B cell (primary cell): ENCODE results near the gene ZBTB44. TPM values are rescaled to one million over a fixed set of nuclear protein-coding genes. Genes with fewer than 3 reads are reported as not detected.

Experiments
- ATAC-seq: fragments of 200-7000 bp; cut with Tn5 transposase; one replicate; pipeline ENCODE4 v1.10.0; 2021; ENCODE audit warnings: low read depth, mild to moderate bottlenecking, moderate number of reproducible peaks, moderate library complexity
- CTCF ChIA-PET: fragments of 350-600 bp; sonication (Branson Sonifier 250); formaldehyde crosslinking; loops from one replicate; lab custom pipeline; 2021; ENCODE audit warnings: antibody characterized with exemption, inconsistent platforms; lab: Charles Lee
- POLR2A ChIA-PET: fragments of 350-600 bp; sonication (Branson Sonifier 250); formaldehyde crosslinking; loops from one replicate; lab custom pipeline; 2021; ENCODE audit warnings: antibody characterized with exemption; lab: Charles Lee
- DNase-seq: peaks from one replicate; pipeline ENCODE4 v3.0.0; 2013
- H2AFZ ChIP-seq: 2 replicates; pipeline ENCODE4 v1.6.1; 2012; ENCODE audit warnings: mild to moderate bottlenecking, low read depth, low read length; ENCODE audit not compliant: insufficient read depth, poor library complexity, severe bottlenecking
- H3K27ac ChIP-seq, 2 donors: 1 replicate in 1 of 2; 2 replicates in 1 of 2; pipeline ENCODE4 v1.5.1; 2012 to 2013; ENCODE audit warnings: low read length in 2 of 2, mild to moderate bottlenecking in 2 of 2, moderate library complexity in 1 of 2
- H3K27me3 ChIP-seq, 4 experiments: fragments of 200-600 bp in 1 of 4; sonication (generic) in 1 of 4; replicated peaks in 1 of 4; 1 replicate in 2 of 4; 2 replicates in 2 of 4; pipeline versions ENCODE4 v1.6.1 to v1.7.0; 2013 to 2016; ENCODE audit warnings: low read length in 3 of 4, mild to moderate bottlenecking in 2 of 4, mixed read lengths in 1 of 4, moderate library complexity in 1 of 4; ENCODE audit not compliant: insufficient read depth in 4 of 4, control insufficient read depth in 3 of 4; ENCODE audit errors: control extremely low read depth in 1 of 4
- H3K36me3 ChIP-seq, 2 experiments: replicated peaks in 1 of 2; 1 replicate in 1 of 2; 2 replicates in 1 of 2; pipeline versions ENCODE4 v1.6.1 to v1.7.1; 2013; ENCODE audit warnings: low read length in 1 of 2; ENCODE audit not compliant: insufficient read depth in 2 of 2, control insufficient read depth in 1 of 2; ENCODE audit errors: control extremely low read depth in 1 of 2, extremely low read depth in 1 of 2
- H3K4me1 ChIP-seq, 2 donors: fragments of 200-600 bp in 1 of 2; sonication (generic) in 1 of 2; 1 replicate in 1 of 2; 2 replicates in 1 of 2; pipeline versions ENCODE4 v1.5.1 to v1.6.1; 2013 to 2017; ENCODE audit warnings: low read length in 2 of 2; ENCODE audit not compliant: control insufficient read depth in 2 of 2, insufficient read depth in 2 of 2
- H3K4me2 ChIP-seq: replicated peaks from 2 replicates; pipeline ENCODE3; 2012; ENCODE audit warnings: mild to moderate bottlenecking, low read depth, low read length; ENCODE audit not compliant: poor library complexity, severe bottlenecking
- H3K4me3 ChIP-seq, 5 experiments: fragments of 200-600 bp in 1 of 5; sonication (generic) in 1 of 5; 1 replicate in 3 of 5; 2 replicates in 2 of 5; pipeline versions ENCODE4 v1.5.1 to v1.7.0; 2011 to 2016; ENCODE audit warnings: low read length in 4 of 5, mild to moderate bottlenecking in 4 of 5, low read depth in 2 of 5, control low read depth in 1 of 5, moderate library complexity in 1 of 5; ENCODE audit not compliant: insufficient read depth in 1 of 5; ENCODE audit errors: control extremely low read depth in 1 of 5, extremely low read depth in 1 of 5
- H3K79me2 ChIP-seq: fragments of 200-600 bp; sonication (generic); one replicate; pipeline ENCODE4 v1.6.0; 2016; ENCODE audit warnings: low read length; ENCODE audit not compliant: control insufficient read depth, insufficient read depth
- H3K9ac ChIP-seq: fragments of 200-600 bp; sonication (generic); 2 replicates; pipeline ENCODE4 v1.6.1; 2017; ENCODE audit warnings: mild to moderate bottlenecking, low read length, moderate library complexity
- H3K9me3 ChIP-seq, 3 donors: one replicate each; pipeline versions ENCODE4 v1.6.1 to v1.7.1; 2013; ENCODE audit warnings: low read length in 2 of 3; ENCODE audit not compliant: control insufficient read depth in 2 of 3, insufficient read depth in 1 of 3; ENCODE audit errors: control extremely low read depth in 1 of 3
- H4K20me1 ChIP-seq: 2 replicates; pipeline ENCODE4 v1.6.0; 2012; ENCODE audit warnings: mild to moderate bottlenecking, low read length; ENCODE audit not compliant: insufficient read depth, control insufficient read depth, poor library complexity, severe bottlenecking
- H3K27ac Mint-ChIP-seq: one replicate; pipeline ENCODE4 v1.8.0; 2021; ENCODE audit warnings: mixed read lengths
- H3K27me3 Mint-ChIP-seq: one replicate; pipeline ENCODE4 v1.8.0; 2021; ENCODE audit warnings: mixed read lengths
- H3K4me1 Mint-ChIP-seq: one replicate; pipeline ENCODE4 v1.8.0; 2021; ENCODE audit warnings: mixed read lengths
- H3K4me3 Mint-ChIP-seq: one replicate; pipeline ENCODE4 v1.8.0; 2021; ENCODE audit warnings: mixed read lengths
- H3K9me3 Mint-ChIP-seq: one replicate; pipeline ENCODE4 v1.8.0; 2022; ENCODE audit warnings: mixed read lengths; ENCODE audit not compliant: insufficient read depth
- EZH2 ChIP-seq: IDR thresholded peaks from 2 replicates; pipeline ENCODE4 v1.6.1; 2012; ENCODE audit warnings: borderline replicate concordance, low read depth, mild to moderate bottlenecking, moderate library complexity, low read length; ENCODE audit not compliant: insufficient read depth, poor library complexity, severe bottlenecking
- WGBS: methylation state at CpG from one replicate; pipeline ENCODE4 v1.1.5; 2013; ENCODE audit warnings: missing lambda C conversion rate; ENCODE audit not compliant: insufficient coverage; 5-methylcytosine and 5-hydroxymethylcytosine counted together
- intact Hi-C: fragments of 100-400 bp; cut with micrococcal nuclease; formaldehyde crosslinking; loops from one replicate; pipeline ENCODE4 v1.10.0; 2022
- polyA plus RNA-seq: library from polyadenylated mRNA; depleted of rRNA; stranded (reverse); fragments of >200 nt; gene quantifications from 2 replicates; pipeline ENCODE4 v1.2.3, GENCODE V29; 2012
- total RNA-seq, 2 donors: library from RNA; stranded (reverse); fragments of 120-200 nt in 1 of 2; gene quantifications; 1 replicate in 1 of 2; 2 replicates in 1 of 2; pipeline versions ENCODE4 v1.2.3 to v1.2.4, GENCODE V29; 2013 to 2022
- TF ChIP-seq, protein P1 (sequence below): fragments of 200-600 bp; IDR thresholded peaks from one replicate; pipeline ENCODE4 v1.8.0; 2022; ENCODE audit warnings: antibody characterized with exemption, mild to moderate bottlenecking

Gene ZBTB44
- total and polyA plus RNA-seq, 2 donors (not counting 1 experiment from before 2014, with no cell fraction given), result 23.3 to 89.4 TPM

DNA sequence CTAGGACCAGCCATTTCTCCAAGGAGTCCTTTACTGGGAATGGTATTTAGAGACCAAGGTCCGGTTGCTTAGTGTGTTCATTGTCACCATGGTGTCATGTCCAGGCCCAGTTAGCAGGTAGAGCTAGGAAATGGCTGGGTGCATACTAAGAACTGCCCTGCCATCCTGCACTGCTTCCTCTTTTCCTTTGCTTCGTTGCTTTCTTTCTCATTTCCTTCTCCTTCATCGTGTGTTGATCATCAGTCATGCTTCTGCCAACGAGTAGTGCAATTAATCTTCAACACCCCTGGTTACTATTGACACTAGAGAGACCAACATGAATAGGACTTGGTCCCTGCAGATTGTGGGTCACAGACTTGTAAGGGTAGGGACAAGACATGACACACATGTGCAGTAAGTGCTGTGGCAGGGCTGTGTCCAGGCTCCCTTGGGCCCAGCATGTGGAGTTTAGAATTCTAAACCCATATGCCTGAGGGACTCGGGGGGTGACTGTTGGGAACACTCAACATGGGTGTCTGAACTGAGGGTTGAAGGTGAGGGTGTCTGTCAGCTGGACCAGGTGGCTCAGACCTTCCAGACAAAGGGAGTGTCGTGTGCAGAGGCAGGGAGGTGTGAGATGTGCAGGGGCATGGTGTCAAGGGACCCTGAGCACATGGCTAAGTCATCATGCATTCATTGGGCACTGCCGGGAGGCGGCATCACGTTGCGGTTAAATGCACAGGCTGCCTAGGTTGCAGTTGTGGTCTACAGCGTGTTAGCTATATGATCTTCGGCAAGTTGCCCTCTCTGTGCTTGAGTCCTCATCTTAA, 112.5 kb downstream of the ZBTB44 start:
- ChIA-PET CTCF (interaction anchor here (1.3 to 1.5 kb wide), 3 partner anchors 10 to 70 kb away, joined by 5 to 8 read pairs (median 7); no protein-coding TSS in a partner anchor), POLR2A (no interaction called here)
- peak; percentile 61 for ATAC-seq
- no peaks in the 10 kb centered on the region for H3K27me3 ChIP-seq
- intact Hi-C loops, result no loop called here
- no peak overlapping the region for H3K9ac ChIP-seq
- no peaks in the 10 kb centered on the region for H4K20me1 ChIP-seq
- no peaks in the 10 kb centered on the region for H3K79me2 ChIP-seq
- peak overlapping the region in 1 of 5 experiments; percentile 3 for H3K4me3 ChIP-seq
- Mint-ChIP-seq H3K4me3 (peak overlapping the region; percentile 0), H3K9me3 (no peaks in the 10 kb centered on the region), H3K27ac (peak overlapping the region; percentile 2), H3K27me3 (no peaks in the 10 kb centered on the region), H3K4me1 (peaks cover 29% of the 10 kb centered on the region)
- peaks cover 0 to 10% (median 0%) of the 10 kb centered on the region in 3 donors for H3K9me3 ChIP-seq
- peaks cover 0 to 28% of the 10 kb centered on the region in 2 experiments for H3K36me3 ChIP-seq
- no peak for TF ChIP-seq EZH2
- TF ChIP-seq, protein P1, sequence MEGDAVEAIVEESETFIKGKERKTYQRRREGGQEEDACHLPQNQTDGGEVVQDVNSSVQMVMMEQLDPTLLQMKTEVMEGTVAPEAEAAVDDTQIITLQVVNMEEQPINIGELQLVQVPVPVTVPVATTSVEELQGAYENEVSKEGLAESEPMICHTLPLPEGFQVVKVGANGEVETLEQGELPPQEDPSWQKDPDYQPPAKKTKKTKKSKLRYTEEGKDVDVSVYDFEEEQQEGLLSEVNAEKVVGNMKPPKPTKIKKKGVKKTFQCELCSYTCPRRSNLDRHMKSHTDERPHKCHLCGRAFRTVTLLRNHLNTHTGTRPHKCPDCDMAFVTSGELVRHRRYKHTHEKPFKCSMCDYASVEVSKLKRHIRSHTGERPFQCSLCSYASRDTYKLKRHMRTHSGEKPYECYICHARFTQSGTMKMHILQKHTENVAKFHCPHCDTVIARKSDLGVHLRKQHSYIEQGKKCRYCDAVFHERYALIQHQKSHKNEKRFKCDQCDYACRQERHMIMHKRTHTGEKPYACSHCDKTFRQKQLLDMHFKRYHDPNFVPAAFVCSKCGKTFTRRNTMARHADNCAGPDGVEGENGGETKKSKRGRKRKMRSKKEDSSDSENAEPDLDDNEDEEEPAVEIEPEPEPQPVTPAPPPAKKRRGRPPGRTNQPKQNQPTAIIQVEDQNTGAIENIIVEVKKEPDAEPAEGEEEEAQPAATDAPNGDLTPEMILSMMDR, result no peak
- no peak overlapping the region for H2AFZ ChIP-seq
- 58% methylated on average over 12 of the region's 12 CpGs for WGBS
- H3K27ac ChIP-seq, result peak overlapping the region in 1 of 2 donors; percentile 11
- DNase-seq, result peak; percentile 49
- peak overlapping the region; percentile 23 for H3K4me2 ChIP-seq
- peaks cover 18 to 24% of the 10 kb centered on the region in 2 donors for H3K4me1 ChIP-seq

DNA sequence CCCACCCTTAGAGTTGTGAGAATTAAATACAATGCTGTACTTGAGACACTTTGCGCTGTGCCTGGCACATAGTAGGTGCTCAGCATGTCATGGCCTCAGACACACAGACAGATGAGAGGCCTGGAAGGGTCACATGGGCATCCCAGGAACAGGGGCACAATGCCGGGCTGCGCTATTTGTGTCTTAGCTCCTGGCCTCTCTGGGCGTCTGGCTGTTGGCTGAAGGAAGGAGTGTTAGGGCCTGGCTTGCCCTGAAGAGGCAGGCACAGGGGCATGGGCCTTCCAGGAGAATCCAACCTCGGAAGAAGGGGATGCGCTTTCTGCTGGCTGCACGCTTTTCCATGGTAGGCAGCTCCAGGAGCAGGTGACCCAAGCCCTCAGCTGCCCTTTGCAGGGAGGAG, 113.7 kb downstream of the ZBTB44 start:
- CTCF ChIA-PET, result interaction anchor here (1.3 kb wide), 1 partner anchor 12 kb away, joined by 5 read pairs; no protein-coding TSS in a partner anchor

More for the DNA sequence above, 113.7 kb downstream of the ZBTB44 start:
- Mint-ChIP-seq H3K27me3 (no peaks in the 10 kb centered on the region), H3K4me1 (peaks cover 29% of the 10 kb centered on the region), H3K9me3 (no peaks in the 10 kb centered on the region), H3K27ac (no peak overlapping the region), H3K4me3 (no peak overlapping the region)
- Histone ChIP-seq H3K4me3 (no peak overlapping the region), H2AFZ (no peak overlapping the region), H3K27me3 (no peaks in the 10 kb centered on the region), H3K9ac (no peak overlapping the region), H3K36me3 (peaks cover 1 to 36% of the 10 kb centered on the region in 2 experiments), H3K9me3 (peaks cover 0 to 10% (median 0%) of the 10 kb centered on the region in 3 donors), H3K27ac (no peak overlapping the region), H4K20me1 (no peaks in the 10 kb centered on the region), H3K4me2 (no peak overlapping the region), H3K79me2 (no peaks in the 10 kb centered on the region), H3K4me1 (peaks cover 18 to 24% of the 10 kb centered on the region in 2 donors)
- WGBS, result 93% methylated on average over 7 of the region's 7 CpGs
- POLR2A ChIA-PET, result no interaction called here
- intact Hi-C loops, result no loop called here
- no peak for TF ChIP-seq EZH2
- TF ChIP-seq, protein P1, result no peak
- ATAC-seq (no peak), DNase-seq (no peak)
